H1 (cell line): ENCODE measurements around the gene MAP2K7. TPM values are rescaled to one million over a fixed set of nuclear protein-coding genes. Genes with fewer than 3 reads are reported as not detected.

ENCODE experiments used
- CTCF ChIA-PET: fragments of 300-600 bp; sonication (Branson Sonifier 250); formaldehyde crosslinking; loops from one replicate; lab custom pipeline; 2021; ENCODE audit not compliant: partially characterized antibody; lab: Charles Lee
- POLR2A ChIA-PET: fragments of 300-600 bp; sonication (Branson Sonifier 250); formaldehyde crosslinking; loops from one replicate; lab custom pipeline; 2021; ENCODE audit warnings: inconsistent platforms; ENCODE audit not compliant: partially characterized antibody; lab: Charles Lee
- DNase-seq, 2 experiments: peaks; one replicate each; pipeline versions ENCODE4 v3.0.0 to v3.0.0-alpha.2; 2010 to 2022; ENCODE audit warnings: low spot score in 2 of 2, low read depth in 1 of 2, mixed read lengths in 1 of 2
- FAIRE-seq: peaks from 2 replicates; lab custom pipeline; 2011; peaks lifted over from hg19 to GRCh38; lab: Jason Lieb, UNC
- H2AFZ ChIP-seq: 2 replicates; pipeline ENCODE4 v1.8.1; 2012; ENCODE audit warnings: low read length, inconsistent platforms
- H2AK5ac ChIP-seq: 2 replicates; pipeline ENCODE4 v1.6.1; 2013; ENCODE audit warnings: low read depth, low read length
- H2BK120ac ChIP-seq: replicated peaks from 2 replicates; pipeline ENCODE3; 2013; ENCODE audit warnings: low read depth, low read length, inconsistent platforms
- H2BK12ac ChIP-seq: 2 replicates; pipeline ENCODE4 v1.6.1; 2013; ENCODE audit warnings: low read depth, low read length
- H2BK15ac ChIP-seq: 2 replicates; pipeline ENCODE4 v1.6.1; 2013; ENCODE audit warnings: low read length
- H2BK20ac ChIP-seq: 2 replicates; pipeline ENCODE4 v1.6.1; 2013; ENCODE audit warnings: low read length
- H2BK5ac ChIP-seq: 2 replicates; pipeline ENCODE4 v1.6.1; 2013; ENCODE audit warnings: low read depth, low read length
- H3K14ac ChIP-seq: 2 replicates; pipeline ENCODE4 v1.6.1; 2013; ENCODE audit warnings: inconsistent platforms; ENCODE audit not compliant: insufficient read length
- H3K18ac ChIP-seq: 2 replicates; pipeline ENCODE4 v1.6.1; 2013; ENCODE audit warnings: low read length; ENCODE audit errors: extremely low read depth
- H3K23ac ChIP-seq: 2 replicates; pipeline ENCODE4 v1.6.1; 2013; ENCODE audit warnings: inconsistent platforms; ENCODE audit not compliant: insufficient read length
- H3K23me2 ChIP-seq: 2 replicates; pipeline ENCODE4 v1.6.1; 2013; ENCODE audit warnings: low read depth, low read length
- H3K27ac ChIP-seq: 2 replicates; pipeline ENCODE4 v1.6.1; 2011; ENCODE audit warnings: low read depth, low read length, inconsistent platforms
- H3K27me3 ChIP-seq, 4 experiments: replicated peaks in 1 of 4; 1 replicate in 1 of 4; 2 replicates in 3 of 4; pipeline versions ENCODE4 v1.6.1 to v1.8.1; 2011 to 2013; ENCODE audit warnings: low read length in 3 of 4, mild to moderate bottlenecking in 3 of 4, inconsistent platforms in 2 of 4, mixed read lengths in 2 of 4, moderate library complexity in 1 of 4; ENCODE audit not compliant: control insufficient read depth in 3 of 4, insufficient read depth in 3 of 4; ENCODE audit errors: extremely low read depth in 1 of 4
- H3K36me3 ChIP-seq, 4 experiments: 2 replicates each; pipeline versions ENCODE4 v1.6.1 to v1.8.1; 2011 to 2013; ENCODE audit warnings: mild to moderate bottlenecking in 4 of 4, low read length in 3 of 4, moderate library complexity in 2 of 4, control low read depth in 1 of 4, inconsistent platforms in 1 of 4; ENCODE audit not compliant: insufficient read depth in 4 of 4, control insufficient read depth in 2 of 4
- H3K4ac ChIP-seq: replicated peaks from 2 replicates; pipeline ENCODE3; 2013; ENCODE audit warnings: low read length, low read depth, mixed read lengths, inconsistent platforms; ENCODE audit not compliant: insufficient read length
- H3K4me1 ChIP-seq, 4 experiments: replicated peaks in 1 of 4; 1 replicate in 1 of 4; 2 replicates in 3 of 4; pipeline versions ENCODE4 v1.6.1 to v1.8.1; 2011 to 2013; ENCODE audit warnings: low read length in 3 of 4, inconsistent platforms in 2 of 4, mixed read lengths in 1 of 4; ENCODE audit not compliant: insufficient read depth in 4 of 4, control insufficient read depth in 3 of 4
- H3K4me2 ChIP-seq, 2 experiments: 2 replicates each; pipeline versions ENCODE4 v1.6.1 to v1.8.1; 2011 to 2013; ENCODE audit warnings: low read depth in 2 of 2, low read length in 2 of 2, control low read depth in 1 of 2, inconsistent platforms in 1 of 2, mild to moderate bottlenecking in 1 of 2; ENCODE audit not compliant: insufficient read depth in 1 of 2
- H3K4me3 ChIP-seq, 4 experiments: fragments of 200-600, 300-600 bp in 1 of 4; sonication (generic), shearing (Covaris generic), sonication (Bioruptor Twin) in 1 of 4; 2 replicates each; pipeline versions ENCODE4 v1.5.1 to v1.8.1; 2011 to 2016; ENCODE audit warnings: low read length in 4 of 4, low read depth in 3 of 4, control low read depth in 2 of 4, inconsistent platforms in 2 of 4, mild to moderate bottlenecking in 2 of 4, mixed read lengths in 1 of 4, moderate library complexity in 1 of 4; ENCODE audit not compliant: insufficient read depth in 2 of 4; ENCODE audit errors: extremely low read depth in 1 of 4
- H3K56ac ChIP-seq: replicated peaks from 2 replicates; pipeline ENCODE3; 2013; ENCODE audit warnings: low read depth, mild to moderate bottlenecking, mixed read lengths, low read length, inconsistent platforms; ENCODE audit not compliant: insufficient read length
- H3K79me1 ChIP-seq: 2 replicates; pipeline ENCODE4 v1.6.1; 2013; ENCODE audit warnings: low read depth, low read length, control low read depth
- H3K79me2 ChIP-seq, 2 experiments: 2 replicates each; pipeline versions ENCODE4 v1.6.1 to v1.8.1; 2012 to 2013; ENCODE audit warnings: low read length in 2 of 2, mild to moderate bottlenecking in 2 of 2, inconsistent platforms in 1 of 2; ENCODE audit not compliant: insufficient read depth in 2 of 2, control insufficient read depth in 1 of 2
- H3K9ac ChIP-seq, 4 experiments: replicated peaks in 1 of 4; 1 replicate in 1 of 4; 2 replicates in 3 of 4; pipeline versions ENCODE4 v1.6.1 to v1.8.1; 2011 to 2013; ENCODE audit warnings: low read depth in 3 of 4, low read length in 3 of 4, control low read depth in 2 of 4, mild to moderate bottlenecking in 2 of 4, moderate library complexity in 2 of 4, inconsistent platforms in 1 of 4; ENCODE audit errors: extremely low read depth in 1 of 4
- H3K9me3 ChIP-seq, 2 experiments: 2 replicates each; pipeline versions ENCODE4 v1.6.1 to v1.8.1; 2012 to 2013; ENCODE audit warnings: mild to moderate bottlenecking in 2 of 2, moderate library complexity in 2 of 2, control low read depth in 1 of 2, inconsistent platforms in 1 of 2, low read depth in 1 of 2, low read length in 1 of 2, mixed read lengths in 1 of 2; ENCODE audit not compliant: insufficient read depth in 2 of 2
- H4K20me1 ChIP-seq, 2 experiments: replicated peaks in 1 of 2; 2 replicates each; pipeline versions ENCODE3 to v1.8.1; 2011 to 2013; ENCODE audit warnings: inconsistent platforms in 2 of 2, low read length in 2 of 2, mild to moderate bottlenecking in 1 of 2; ENCODE audit not compliant: insufficient read depth in 2 of 2, control insufficient read depth in 1 of 2
- H4K5ac ChIP-seq: 2 replicates; pipeline ENCODE4 v1.6.1; 2013; ENCODE audit warnings: low read length, low read depth, mixed read lengths, inconsistent platforms; ENCODE audit not compliant: insufficient read length
- H4K8ac ChIP-seq: 2 replicates; pipeline ENCODE4 v1.8.0; 2013; ENCODE audit warnings: mild to moderate bottlenecking, moderate library complexity, low read length, inconsistent platforms; ENCODE audit not compliant: insufficient read depth; ENCODE audit errors: extremely low read depth
- H4K91ac ChIP-seq: replicated peaks from 2 replicates; pipeline ENCODE3; 2013; ENCODE audit warnings: low read length, mixed read lengths, inconsistent platforms; ENCODE audit not compliant: insufficient read length
- KDM4A ChIP-seq: IDR thresholded peaks from one replicate; pipeline ENCODE4 v1.7.1; 2012; ENCODE audit warnings: low read depth, mild to moderate bottlenecking, moderate library complexity, low read length, inconsistent platforms; ENCODE audit not compliant: severe bottlenecking
- POLR2A ChIP-seq, 2 experiments: IDR thresholded peaks; 1 replicate in 1 of 2; 2 replicates in 1 of 2; pipeline ENCODE4 v1.6.1; 2011; ENCODE audit warnings: low read depth in 2 of 2, low read length in 2 of 2, mild to moderate bottlenecking in 2 of 2; ENCODE audit errors: control extremely low read depth in 1 of 2
- SP4 ChIP-seq: IDR thresholded peaks from 2 replicates; pipeline ENCODE4 v1.6.1; 2012; ENCODE audit warnings: low read length, inconsistent platforms
- WGBS, 2 experiments: shearing (Covaris generic) in 1 of 2; methylation state at CpG; one replicate each; pipeline versions ENCODE4 v1.1.6 to v1.1.7; 2013 to 2015; ENCODE audit warnings: low lambda C conversion rate in 2 of 2, mixed read lengths in 2 of 2, inconsistent platforms in 1 of 2, low coverage in 1 of 2, missing lambda C conversion rate in 1 of 2; ENCODE audit not compliant: insufficient replicate concordance in 2 of 2, insufficient coverage in 1 of 2, insufficient read length in 1 of 2; ENCODE audit errors: extremely low coverage in 1 of 2, missing lambda C conversion rate in 1 of 2; 5-methylcytosine and 5-hydroxymethylcytosine counted together
- polyA plus RNA-seq, 7 experiments: library from polyadenylated mRNA; depleted of rRNA in 3 of 7; stranded (reverse) in 5 of 7; unstranded in 2 of 7; fragments of >200 nt in 5 of 7; fragments of 200-250 nt in 2 of 7; gene quantifications; 1 replicate in 5 of 7; 2 replicates in 1 of 7; 4 replicates in 1 of 7; pipeline versions ENCODE4 v1.2.1 to v1.2.3, GENCODE V29; 2011 to 2013; ENCODE audit warnings: missing spikeins in 2 of 7, mixed read lengths in 2 of 7
- total RNA-seq: library from RNA; stranded (reverse); fragmentation: NEBNext Ultra II Directional; extraction: Animal tissue kit (Norgen Biotek cat#: 25700); gene quantifications from 2 replicates; pipeline ENCODE4 v1.2.1, GENCODE V29; 2021

The MAP2K7 gene
- total and polyA plus RNA-seq, 2 of the 8 experiments (the other 6 are each of a cell fraction or from before 2014, with no cell fraction given): 8.9 to 38.3 TPM

DNA sequence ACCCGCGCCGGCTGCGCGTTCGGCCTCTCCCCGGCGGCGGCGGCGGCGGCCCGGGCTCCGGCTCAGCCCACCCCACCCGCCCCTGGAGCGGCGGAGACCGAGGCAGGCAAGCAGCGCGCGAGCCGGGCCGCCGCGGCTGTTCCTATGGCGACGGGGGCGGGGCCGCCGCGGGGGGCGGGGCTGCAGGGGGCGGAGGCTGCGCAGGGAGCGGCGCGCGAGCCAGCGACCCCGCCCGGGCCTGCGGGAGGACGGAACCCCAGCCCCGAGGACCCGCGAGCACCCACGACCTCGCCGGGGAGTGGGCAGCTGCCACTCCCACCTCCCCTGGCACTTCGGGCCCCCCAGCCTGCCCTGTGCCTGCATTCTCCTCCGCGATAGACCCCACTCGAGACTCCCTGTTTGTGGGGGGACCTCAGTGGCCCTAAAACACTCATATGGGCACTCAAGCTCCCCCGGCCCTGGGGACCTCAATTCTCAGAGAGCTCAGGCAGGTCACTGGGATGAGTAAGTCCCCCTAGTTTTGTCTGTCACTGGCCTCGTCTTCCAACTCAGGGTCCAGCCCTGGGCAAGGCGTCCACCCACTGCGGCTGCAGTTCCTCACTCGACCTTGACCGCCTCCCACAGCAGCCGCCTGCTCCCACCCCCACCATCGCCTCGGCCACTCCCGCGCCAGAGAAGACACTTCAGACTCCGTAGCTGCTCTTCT lies 22.5 kb downstream of the MAP2K7 start, which contains the start of gene CTXN1:
CTXN1 (minus strand) TSS at position 115 of the 706 bp plus-strand sequence. CDS start 597 bp downstream, outside the sequence.
- Histone ChIP-seq H3K14ac (no peak within 1 kb of the TSS), H4K20me1 (peaks cover 12 to 24% of the 10 kb centered on the region in 2 experiments), H3K79me1 (no peaks in the 10 kb centered on the region), H3K27me3 (no peaks in the 10 kb centered on the region), H4K5ac (peak within 1 kb of the TSS; percentile 54), H4K91ac (peak within 1 kb of the TSS; percentile 74), H3K36me3 (peaks cover 2 to 10% (median 6%) of the 10 kb centered on the region in 4 experiments; a peak in 5 of 8 replicates), H3K23me2 (peaks cover 4% of the 10 kb centered on the region; the same call in 1 of the 2 replicates), H3K56ac (no peak within 1 kb of the TSS), H2AFZ (no peak within 1 kb of the TSS), H2AK5ac (no peak within 1 kb of the TSS), H2BK12ac (no peak within 1 kb of the TSS), H4K8ac (peak within 1 kb of the TSS; percentile 83), H3K23ac (no peak within 1 kb of the TSS), H3K4me1 (peaks cover 0 to 11% (median 5%) of the 10 kb centered on the region in 4 experiments; a peak in 5 of 7 replicates), H3K4ac (no peak within 1 kb of the TSS), H3K4me3 (peak within 1 kb of the TSS; percentile 43 to 66 (median 45)), H3K4me2 (peak within 1 kb of the TSS; percentile 4 to 91), H3K27ac (no peak within 1 kb of the TSS), H2BK120ac (no peak within 1 kb of the TSS), H3K9me3 (no peaks in the 10 kb centered on the region), H3K9ac (peak within 1 kb of the TSS in 2 of 4 experiments; percentile 25 to 52; a peak in 4 of 7 replicates), H2BK5ac (no peak within 1 kb of the TSS), H2BK20ac (no peak within 1 kb of the TSS), H3K18ac (no peak within 1 kb of the TSS; the same call in 1 of the 2 replicates), H3K79me2 (no peaks in the 10 kb centered on the region), H2BK15ac (no peak within 1 kb of the TSS)
- 53% methylated on average over 15 of the region's 65 CpGs; no CpG with 5 or more reads in 1 of the 2 experiments for WGBS, 2 experiments
- FAIRE-seq (no peak), DNase-seq (peak in 1 of 2 experiments; percentile 91)
- POLR2A ChIA-PET: interaction anchor here (0.7 to 10.4 kb wide), 10 partner anchors 8 to 68 kb away, joined by 3 to 205 read pairs (median 4); partner anchors contain the start of genes TGFBR3L and TIMM44
- TF ChIP-seq SP4: 0 out of 2 replicates have a peak, but pooled peaks have one; percentile 42
- TF ChIP-seq KDM4A: no peak
- TF ChIP-seq POLR2A (IDR thresholded peaks at IDR 0.05; ENCODE audit: control extremely low read depth in 1 of 2, low read depth in 2 of 2, low read length in 2 of 2): peak in 1 of 2 experiments; percentile 34; a peak in 1 of 3 replicates
- CTCF ChIA-PET: interaction anchor here (0.7 to 1.9 kb wide), 12 partner anchors 9 to 87 kb away, joined by 3 to 10 read pairs (median 4); partner anchors contain the start of gene TGFBR3L
